NCI-H1048 (cell line): ENCODE data around the gene EDEM1.
"Not testable (repeated sequence)": the region's sequence is repeated elsewhere in the genome, so short reads cannot be mapped to it uniquely, and the experiment has no call there.

Source experiments
- DNase-seq: peaks from one replicate; lab custom pipeline; 2025; lab: John Stamatoyannopoulos, UW

Gene EDEM1

DNA sequence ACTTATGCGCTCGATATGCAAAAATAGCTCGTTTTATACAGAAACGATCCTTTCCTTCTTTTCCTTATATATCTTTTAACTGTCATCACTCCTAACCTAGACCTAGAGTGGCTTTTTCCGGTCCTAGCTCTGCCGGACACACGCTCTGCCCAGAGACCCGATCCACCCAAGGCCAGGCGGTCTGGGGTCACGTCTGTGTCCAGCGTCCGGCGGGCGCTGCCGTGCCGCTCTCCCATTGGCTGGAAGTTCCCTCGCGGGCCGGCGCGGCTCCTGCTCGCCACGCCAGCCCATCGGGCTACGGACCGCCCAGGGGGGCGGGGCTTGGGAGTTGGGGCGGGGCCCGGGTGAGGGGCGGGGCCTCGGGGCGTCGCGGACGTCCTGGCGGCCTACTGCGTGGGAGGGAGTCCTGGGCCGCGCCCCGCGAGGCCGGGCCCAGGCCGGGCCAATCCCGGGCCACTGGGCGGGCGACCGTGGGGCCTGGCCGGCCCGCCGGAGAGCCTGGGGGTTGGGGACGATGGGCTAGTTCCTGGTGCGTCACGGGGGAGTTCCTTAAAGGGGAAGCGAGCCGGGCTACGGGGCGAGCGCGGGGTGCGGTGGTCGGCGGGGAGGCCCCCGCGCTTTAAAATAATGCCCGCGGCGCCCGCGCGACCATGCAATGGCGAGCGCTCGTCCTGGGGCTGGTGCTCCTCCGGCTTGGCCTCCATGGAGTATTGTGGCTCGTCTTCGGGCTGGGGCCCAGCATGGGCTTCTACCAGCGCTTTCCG is at the start of gene EDEM1:
TSS of gene EDEM1 (plus strand) at position 552 of the 764 bp plus-strand sequence. CDS start at position 651, 99 bp downstream.
- peak; percentile 86 for DNase-seq

DNA sequence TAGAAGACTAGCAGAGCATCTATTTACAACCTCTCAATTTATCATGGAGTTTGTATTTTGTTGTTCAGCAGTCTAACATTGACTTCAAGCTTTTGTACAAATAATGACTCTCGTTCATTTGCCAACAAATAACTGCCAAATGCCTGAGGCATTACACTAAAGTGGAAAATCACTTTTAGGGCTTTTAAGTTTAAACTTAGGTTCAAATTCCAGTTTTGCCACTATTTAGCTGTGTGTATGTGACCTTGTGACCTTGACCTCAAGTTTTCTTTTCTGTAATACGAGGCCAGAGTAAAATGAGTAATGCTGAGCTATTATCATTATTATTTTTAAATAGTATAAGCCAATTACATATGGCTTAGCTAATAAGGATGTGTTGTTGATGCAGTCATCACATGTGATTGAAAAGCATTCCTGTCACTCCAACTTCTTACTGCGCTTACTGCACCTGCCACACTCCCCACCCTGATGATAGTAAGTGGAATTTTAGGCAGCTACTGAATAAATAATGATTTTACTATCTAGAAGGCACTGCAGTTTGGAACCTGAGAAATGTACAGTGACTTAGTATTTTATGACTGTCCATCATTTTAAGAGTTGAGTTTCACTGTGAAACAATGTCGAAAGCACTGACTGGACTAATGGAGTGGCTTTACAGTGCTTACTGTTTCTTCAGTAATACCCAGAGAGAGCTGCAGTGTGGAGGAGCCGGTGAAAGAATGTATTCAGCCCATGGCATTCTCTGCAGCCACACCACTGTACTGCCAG is 49.1 kb upstream of the EDEM1 start:
- DNase-seq = no peak

DNA sequence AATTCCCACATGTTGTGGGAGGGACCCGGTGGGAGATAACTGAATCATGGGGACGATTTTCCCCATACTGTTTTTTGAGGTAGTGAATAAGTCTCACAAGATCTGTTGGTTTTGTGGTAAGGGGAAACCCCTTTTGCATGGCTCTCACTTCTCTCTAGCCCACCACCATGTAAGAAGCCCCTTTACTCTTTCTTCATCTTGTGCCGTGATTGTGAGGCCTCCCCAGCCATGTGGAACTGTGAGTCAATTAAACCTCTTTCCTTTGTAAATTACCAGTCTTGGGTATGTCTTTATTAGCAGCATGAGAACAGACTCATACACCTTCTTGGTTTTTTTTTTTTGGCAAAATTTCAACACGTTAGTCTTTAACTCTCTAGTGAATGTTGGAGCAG is 47.3 kb upstream of the EDEM1 start:
- DNase-seq = no peak

DNA sequence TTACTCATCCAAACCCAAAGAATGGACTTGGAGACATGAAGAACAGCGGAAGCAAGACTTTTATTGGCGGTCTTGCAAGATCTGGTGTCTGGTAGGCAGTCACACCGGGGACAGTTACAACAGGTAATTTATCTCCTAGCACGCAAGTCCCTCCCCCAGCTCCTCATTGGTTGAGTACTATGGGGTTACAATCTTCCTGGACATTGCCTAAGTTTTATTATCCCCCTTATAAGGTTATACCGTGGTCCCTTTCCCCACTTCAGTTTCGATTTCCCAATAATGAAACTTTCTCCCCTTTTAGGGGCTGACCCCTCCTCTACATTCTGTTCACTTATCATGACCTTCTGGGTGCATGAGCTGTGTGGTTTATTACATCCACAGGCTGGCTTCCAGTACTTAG is 46.7 kb upstream of the EDEM1 start:
- no peak for DNase-seq

DNA sequence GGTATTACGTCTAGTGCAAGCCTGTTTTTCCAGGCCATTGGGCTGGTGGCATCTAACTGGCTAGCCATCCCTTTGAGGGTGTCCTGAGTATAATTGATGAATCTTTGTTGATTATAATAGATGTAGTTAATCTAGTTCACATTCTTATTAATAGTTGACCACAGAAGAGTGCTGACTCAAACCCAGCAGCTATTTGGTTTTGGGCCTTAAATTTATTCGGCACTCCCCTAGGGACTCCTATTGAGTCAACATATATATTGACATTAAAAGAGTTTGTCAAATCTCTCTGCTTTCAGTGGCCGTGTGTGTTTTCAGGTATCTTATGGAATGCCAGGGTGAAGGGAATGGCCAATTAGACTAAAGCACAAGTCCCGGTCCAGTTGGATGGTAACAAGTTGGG is 45.7 kb upstream of the EDEM1 start:
- DNase-seq = no peak

DNA sequence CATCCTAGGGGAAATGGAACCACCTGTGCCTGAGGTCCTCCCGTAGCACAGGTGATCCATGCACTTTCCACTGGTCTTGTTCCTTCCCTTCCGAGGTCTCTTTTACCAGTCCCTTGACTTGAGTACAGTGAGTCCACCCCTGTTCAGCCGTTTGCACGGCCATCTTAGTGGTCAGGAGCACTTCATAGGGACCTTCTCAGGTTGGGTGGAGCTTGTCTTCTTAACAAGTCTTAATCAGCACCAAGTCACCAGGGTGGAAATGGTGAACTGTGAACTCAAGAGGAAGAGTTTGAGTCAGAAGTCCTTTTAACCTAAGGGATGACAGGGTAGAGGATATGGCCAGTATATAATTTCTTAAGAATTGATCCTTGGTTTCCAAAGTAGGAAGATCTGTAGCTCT is 44.0 kb upstream of the EDEM1 start:
- DNase-seq = no peak

DNA sequence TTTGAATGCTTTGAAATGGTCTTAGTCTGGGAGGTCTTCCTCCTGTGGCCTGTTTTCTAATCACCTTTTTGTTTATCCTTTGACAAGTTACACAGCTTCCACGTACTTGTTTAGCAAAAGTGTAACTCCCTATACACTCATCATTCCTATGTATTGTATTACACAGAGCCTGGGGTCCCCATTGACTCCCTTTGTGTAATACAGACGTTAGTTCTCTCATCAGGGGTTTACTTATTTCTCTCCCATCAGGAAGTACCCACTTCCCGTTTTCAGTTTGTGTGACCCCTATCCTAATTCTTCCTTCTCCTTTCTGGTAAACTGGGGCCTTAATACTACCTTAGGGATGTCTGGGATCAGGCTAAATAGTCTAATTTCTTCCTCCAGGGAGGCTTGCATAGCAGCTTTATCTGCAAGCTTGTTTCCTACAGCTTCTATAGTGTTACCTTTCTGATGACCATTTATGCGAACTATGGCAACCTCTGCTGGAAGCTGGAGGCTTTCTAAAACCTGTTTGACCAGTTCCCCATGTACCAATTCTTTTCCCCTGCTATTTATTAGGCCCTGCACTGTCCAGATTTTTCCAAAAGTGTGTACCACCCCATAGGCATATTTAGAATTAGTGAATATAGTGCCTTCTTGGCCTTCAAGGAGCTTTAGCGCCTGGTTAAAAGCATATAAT is 43.1 kb upstream of the EDEM1 start:
- no peak for DNase-seq

DNA sequence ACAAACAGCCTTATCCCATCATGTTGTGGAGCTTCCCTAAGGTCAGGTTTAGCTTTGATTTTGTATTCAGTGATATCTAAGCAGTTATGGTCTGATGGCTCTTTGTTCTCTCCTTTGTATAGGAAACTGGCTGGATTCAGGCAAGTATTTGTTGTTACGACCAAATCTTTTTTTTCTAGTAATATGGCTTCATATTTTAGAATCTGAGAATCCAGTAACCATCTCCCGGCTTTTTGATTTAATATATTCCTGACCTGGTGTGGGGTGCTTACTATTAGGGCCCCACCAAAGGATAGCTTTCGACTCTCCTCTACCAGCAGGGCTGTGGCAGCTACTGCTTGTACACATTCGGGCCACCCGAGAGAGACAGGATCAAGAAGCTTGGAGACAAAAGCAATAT is 42.4 kb upstream of the EDEM1 start:
- DNase-seq = no peak

DNA sequence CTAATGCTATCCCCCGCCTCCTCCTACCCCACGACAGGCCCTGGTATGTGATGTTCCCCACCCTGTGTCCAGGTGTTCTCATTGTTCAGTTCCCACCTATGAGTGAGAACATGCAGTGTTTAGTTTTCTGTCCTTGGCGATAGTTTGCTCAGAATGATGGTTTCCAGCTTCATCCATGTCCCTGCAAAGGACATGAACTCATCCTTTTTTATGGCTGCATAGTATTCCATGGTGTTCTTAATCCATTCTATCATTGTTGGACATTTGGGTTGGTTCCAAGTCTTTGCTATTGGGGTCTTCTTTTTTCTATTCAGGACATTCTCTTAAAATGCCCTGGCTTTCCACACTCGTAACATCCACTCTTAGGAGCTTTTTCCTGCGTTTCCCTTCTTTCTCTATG is 40.4 kb upstream of the EDEM1 start:
- DNase-seq = not testable (repeated sequence)

DNA sequence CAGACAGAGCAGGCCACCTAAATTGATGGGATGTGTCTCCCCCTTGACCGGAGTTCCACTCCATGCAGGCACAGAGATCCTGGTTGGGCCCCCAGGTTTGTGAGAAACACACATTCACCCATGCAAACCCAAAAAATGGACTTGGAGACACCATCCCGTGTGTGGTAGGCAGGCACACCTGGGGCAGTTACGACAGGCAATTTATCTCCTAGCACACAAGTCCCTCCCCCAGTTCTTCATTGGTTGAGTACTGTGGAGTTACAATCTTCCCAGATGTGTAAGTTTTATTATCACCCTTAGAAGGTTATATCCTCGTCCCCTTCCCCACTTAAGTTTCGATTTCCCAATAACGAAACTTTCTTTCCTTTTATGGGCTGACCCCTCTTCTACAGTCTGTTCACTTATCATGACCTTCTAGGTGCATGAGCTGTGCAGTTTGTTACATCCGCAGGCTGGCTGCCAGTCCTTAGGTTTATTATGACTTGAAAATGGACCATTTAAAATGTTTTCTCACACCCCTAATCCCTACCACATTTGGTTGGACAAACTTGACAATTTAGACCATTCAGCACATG is 38.1 kb upstream of the EDEM1 start:
- DNase-seq = no peak

DNA sequence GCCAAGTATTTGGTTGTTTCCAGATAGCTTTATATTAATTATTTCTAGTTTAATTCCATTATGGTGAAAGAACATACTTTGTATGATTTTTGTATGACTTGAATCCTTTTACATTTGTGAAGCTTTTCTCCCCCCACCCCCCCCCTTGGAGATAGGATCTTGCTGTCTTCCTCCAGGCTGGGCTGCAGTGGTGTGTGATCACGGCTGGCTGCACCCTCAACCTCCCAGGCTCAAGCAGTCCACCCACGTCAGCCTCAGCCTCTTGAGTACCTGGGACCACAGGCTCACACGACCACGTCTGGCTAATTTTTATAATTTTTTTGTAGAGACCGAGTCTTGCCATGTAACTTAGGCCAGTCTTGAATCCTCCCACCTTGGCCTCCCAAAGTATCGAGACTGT is 35.9 kb upstream of the EDEM1 start:
- no peak for DNase-seq

DNA sequence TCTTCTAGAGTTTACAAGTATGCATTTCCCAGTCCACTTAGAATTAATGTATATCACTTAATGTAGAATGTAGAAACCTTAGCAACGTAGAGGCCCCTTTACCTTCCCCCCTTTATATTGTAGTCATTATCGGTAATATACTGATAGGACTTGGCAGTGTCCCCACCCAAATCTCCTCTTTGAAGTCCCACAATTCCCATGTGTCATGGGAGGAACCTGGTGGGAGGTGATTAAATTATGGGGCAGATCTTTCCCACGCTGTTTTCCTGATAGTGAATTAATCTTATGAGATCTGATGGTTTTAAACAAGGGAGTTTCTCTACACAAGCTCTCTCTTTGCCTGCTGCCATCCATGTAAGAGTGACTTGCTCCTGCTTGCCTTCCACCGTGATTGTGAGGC is 34.4 kb upstream of the EDEM1 start:
- DNase-seq = no peak

DNA sequence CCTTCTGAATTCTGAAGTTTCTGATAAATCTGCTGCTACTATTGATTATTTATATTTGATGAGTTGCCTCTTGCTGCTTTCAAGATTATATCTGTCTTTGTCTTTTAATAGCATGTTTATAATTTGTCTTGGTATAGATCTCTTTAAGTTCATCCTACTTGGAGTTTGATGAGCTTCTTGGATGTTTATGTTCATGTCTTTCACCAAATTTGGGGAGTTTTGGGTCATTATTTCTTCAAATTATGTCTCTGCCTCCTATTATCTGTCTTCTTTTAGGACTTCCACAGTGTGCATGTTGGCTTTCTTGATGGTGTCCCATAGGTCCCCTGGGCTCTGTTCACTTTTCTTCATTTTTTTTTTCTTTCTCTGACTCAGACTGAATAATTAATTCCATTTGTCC is 32.3 kb upstream of the EDEM1 start:
- no peak for DNase-seq

DNA sequence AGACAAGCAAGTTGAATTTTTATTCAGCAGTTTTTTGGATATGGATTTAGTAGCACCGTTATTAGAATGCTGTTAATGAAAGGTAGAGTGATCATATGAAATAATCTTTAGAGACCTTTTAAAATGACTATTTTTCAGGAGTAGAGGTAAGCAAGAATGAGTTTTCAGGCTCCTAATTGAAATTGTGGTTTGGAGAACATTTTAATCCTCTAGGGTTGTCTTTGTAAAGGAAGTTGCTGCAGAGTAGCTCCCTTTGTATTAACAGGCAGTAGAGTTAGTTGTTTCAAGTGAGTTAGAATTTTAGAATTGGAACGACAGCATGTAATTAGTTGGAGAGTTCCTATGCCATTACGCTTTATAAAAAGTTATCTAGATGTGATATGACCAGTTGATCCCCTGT is 27.2 kb upstream of the EDEM1 start:
- no peak for DNase-seq

DNA sequence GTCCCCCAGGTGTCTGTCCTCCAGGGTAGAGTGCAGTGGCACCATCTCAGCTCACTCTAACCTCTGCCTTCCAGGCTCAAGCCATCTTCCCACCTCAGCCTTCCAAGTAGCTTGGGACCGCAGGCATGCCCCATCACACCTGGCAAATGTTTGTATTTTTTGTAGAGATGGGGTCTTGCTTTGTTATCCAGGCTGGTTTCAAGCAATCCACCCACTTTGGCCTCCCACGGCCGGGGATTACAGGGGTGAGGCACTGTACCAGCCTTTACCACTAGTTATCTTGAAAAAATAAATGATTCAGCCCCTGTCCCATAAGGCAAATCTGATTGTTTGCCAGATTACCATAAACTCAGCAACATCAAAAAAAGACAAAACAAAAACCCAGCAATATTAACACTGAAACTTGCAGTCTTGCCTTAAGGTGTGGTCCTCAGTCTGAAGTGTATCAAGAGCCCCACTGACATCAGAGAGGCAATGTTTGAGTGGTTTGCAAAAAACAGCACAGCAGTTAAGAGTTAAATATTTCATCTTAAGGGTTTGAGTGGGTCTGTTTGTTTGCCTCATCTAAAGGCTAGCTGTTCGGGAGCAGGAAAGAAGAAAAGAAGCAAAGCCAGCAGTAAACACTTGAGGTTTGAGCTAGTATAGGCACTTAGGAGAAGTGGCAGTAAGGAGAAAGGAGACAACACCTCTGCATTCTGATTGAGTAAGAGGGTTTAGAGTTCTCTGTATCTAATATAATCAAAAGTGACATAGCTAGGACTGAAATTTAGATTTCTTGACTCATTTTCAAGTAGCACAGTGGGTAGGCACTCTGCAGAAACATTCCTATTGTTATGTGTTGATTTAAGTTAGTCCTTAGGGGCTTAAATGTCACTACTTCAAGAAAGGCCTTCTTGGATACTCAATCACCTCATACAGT is 26.3 kb upstream of the EDEM1 start:
- DNase-seq = no peak

DNA sequence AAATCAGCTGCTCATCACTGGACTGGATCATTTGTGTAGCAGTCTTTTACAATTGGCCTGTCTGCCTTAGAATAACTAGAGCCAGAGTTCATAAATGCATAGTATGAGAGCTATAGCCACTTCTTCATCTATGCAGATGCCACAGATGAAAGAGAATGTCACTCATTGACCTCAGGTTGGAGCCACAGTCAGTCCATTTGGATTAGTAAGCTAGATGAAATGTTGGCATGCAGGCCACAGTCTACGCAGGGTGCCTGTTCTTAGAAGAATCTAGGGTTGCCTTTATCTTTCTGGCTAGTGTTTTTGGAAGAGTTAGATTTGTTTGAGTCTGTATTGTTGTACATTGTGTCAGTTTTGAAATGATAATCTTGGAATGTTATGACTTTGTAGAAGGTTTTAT is 25.4 kb upstream of the EDEM1 start:
- DNase-seq = no peak

DNA sequence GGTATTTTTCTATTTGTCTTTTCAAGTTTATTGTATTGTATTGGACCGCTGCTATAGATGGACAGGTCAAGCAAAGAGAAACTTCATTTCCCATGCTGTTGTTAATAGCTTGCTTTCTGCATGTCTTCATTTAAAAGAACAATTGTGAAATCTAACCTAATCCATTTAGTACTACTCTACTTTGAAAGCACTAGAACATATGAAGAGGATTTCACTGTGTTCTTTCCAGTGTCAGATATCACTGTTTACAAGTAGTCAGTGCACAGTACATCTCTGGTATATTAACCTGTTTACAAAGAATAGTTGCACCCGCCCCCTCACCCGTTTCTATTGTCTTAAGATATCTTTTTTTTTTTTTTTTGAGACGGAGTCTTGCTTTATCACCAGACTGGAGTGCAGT is 21.8 kb upstream of the EDEM1 start:
- no peak for DNase-seq

DNA sequence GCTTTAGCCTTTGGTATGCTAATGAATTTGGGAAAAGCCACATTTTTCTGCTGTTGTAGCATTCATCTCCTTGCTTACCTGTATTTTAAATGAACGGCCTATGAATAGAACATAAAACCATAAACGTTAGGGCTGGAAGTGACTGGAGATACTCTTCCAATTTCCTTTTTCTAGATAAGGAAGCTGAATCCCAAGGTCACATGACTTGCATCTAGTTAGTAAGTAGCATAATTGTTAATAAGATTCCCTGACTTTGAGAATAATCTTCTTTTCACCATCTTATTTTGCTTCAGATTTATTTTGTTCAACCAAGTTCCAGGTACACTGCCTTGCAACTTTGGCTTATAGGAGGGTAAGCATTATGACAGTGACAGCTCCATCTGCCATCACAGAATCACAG is 20.7 kb upstream of the EDEM1 start:
- no peak for DNase-seq

DNA sequence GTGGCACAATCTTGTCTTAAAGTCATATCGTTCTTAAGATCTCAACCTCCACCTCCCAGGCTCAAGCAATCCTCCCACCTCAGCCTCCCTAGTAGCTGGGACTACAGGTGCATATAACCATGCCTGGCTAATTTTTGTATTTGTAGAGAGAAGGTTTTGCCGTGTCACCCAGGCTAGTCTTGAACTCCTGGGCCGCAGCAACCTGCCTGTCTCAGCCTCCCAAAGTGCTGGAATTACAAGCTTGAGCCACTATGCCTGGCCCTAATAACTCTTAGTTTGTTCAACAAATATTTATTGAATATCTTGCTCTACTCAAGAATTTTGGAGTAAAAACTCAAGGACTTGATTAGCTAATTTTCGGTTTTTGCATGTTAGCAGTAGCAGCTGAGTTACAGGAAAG is 19.4 kb upstream of the EDEM1 start:
- no peak for DNase-seq

DNA sequence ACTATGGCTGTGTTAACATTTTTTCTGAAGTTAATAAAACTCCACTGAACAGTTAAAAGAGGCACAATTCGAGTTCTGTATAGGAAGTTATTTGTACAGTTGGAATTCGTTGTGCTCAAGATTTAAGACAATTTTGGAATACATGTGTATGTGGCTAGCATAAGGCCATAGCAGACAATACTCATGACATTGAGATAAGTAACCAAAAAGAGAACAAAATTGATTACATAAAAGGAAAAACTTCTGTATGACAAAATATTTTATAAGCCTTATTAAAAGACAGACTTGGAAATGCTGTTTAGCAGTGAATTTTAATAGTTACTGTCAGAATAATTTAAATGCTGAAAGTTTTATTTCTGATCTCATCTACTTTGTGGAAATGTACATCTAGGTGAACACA is 17.7 kb upstream of the EDEM1 start:
- DNase-seq = no peak

DNA sequence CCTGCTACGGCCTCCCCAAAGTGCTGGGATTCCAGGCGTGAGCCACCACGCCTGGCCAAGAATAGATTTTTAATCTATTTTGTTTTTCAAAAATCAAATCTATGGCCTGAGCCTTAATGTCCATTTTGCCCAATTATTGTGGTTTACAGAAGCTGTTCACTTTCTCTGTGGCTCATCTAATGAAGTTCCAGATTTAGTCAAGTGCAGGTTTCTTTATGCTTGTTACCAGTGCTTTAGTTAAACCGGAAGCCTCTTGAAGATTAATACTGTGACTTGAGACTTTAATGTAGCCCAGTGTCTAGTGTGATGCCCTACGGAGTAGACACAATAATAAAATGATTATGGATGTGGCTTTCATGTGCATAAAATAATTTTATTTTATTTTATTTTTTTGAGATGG is 16.5 kb upstream of the EDEM1 start:
- DNase-seq = no peak

DNA sequence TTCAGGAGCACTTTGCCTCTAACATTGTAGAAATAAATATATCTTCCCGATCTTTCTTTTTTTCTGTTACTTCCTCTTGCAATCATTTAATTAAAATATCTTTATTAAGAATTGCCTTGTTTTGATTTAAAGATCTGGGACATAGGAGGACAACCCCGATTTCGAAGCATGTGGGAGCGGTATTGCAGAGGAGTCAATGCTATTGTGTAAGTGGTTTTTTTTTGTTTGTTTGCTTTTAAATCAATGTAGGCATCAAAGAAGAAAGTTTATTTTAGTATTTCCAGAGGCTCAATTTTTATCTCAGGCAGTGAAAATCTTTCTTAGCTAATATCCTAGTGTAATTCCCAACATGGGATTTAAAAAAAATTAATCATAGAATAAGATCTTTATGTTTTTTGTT is 15.5 kb upstream of the EDEM1 start:
- no peak for DNase-seq
